Measurements from ENCODE around the gene NACC2.
A peak's percentile ranks its signal among the peaks of the same experiment; 100 is the strongest.
"Not testable (repeated sequence)": the region's sequence is repeated elsewhere in the genome, so short reads cannot be mapped to it uniquely, and the experiment has no call there.

NACC2 gene

GRCh38 chr9:136044207-136044970, 50.7 kb downstream of the NACC2 start:
- no peak for DNase-seq

- DNase-seq = peak; percentile 28 to 43
These were observed 51.6 kb downstream of the NACC2 start for GRCh38 chr9:136043441-136043991.

- no peak for DNase-seq
These were observed 52.5 kb downstream of the NACC2 start for GRCh38 chr9:136042541-136042940.

- DNase-seq = not testable (repeated sequence)
These were observed 54.2 kb downstream of the NACC2 start for GRCh38 chr9:136040848-136041247.

- no peak for DNase-seq
These were observed 55.6 kb downstream of the NACC2 start for GRCh38 chr9:136039488-136039887.

GRCh38 chr9:136036848-136037247, 58.2 kb downstream of the NACC2 start:
- DNase-seq = no peak

- DNase-seq = no peak
These were observed 59.0 kb downstream of the NACC2 start for GRCh38 chr9:136036050-136036449.

GRCh38 chr9:136031741-136032730, 63.1 kb downstream of the NACC2 start:
- DNase-seq = peak; percentile 48 to 58

- no peak for DNase-seq
These were observed 64.0 kb downstream of the NACC2 start for GRCh38 chr9:136031094-136031493.

GRCh38 chr9:136029556-136029955, 65.5 kb downstream of the NACC2 start:
- no peak for DNase-seq

GRCh38 chr9:136028760-136029470, 66.2 kb downstream of the NACC2 start:
- DNase-seq = no peak

GRCh38 chr9:136026943-136027289, 68.2 kb downstream of the NACC2 start:
- not testable (repeated sequence) for DNase-seq

GRCh38 chr9:136026266-136026942, 68.7 kb downstream of the NACC2 start:
- DNase-seq = no peak

- DNase-seq = no peak
These were observed 69.6 kb downstream of the NACC2 start for GRCh38 chr9:136025481-136025880.

GRCh38 chr9:136024696-136025316, 70.3 kb downstream of the NACC2 start:
- no peak for DNase-seq

GRCh38 chr9:136024286-136024685, 70.8 kb downstream of the NACC2 start:
- DNase-seq = no peak

GRCh38 chr9:136023410-136024225, 71.5 kb downstream of the NACC2 start:
- no peak for DNase-seq

GRCh38 chr9:136022731-136023409, 72.2 kb downstream of the NACC2 start:
- DNase-seq = no peak

GRCh38 chr9:136021872-136022681, 73.0 kb downstream of the NACC2 start:
- DNase-seq = no peak

Measured in inflammatory macrophage treated with lipopolysaccharide for 1 hour (primary cell).